Suprapubic skin (tissue), 4 donors: Measurements from ENCODE around the gene TRAPPC1.

Source experiments
- POLR2A ChIP-seq, 2 donors: fragments of 450-650 bp; IDR thresholded peaks; one replicate each; pipeline ENCODE4 v1.6.1; 2017; ENCODE audit warnings: antibody characterized with exemption in 2 of 2, mild to moderate bottlenecking in 2 of 2, moderate library complexity in 2 of 2
- POLR2AphosphoS5 ChIP-seq, 3 donors: sonication (generic); formaldehyde crosslinking; IDR thresholded peaks; one replicate each; pipeline ENCODE4 v1.6.1; 2017; ENCODE audit warnings: antibody characterized with exemption in 3 of 3
- TF ChIP-seq, protein P1 (sequence below), 2 donors: fragments of 200-600 bp in 1 of 2; fragments of 450-650 bp in 1 of 2; sonication (generic) in 1 of 2; IDR thresholded peaks; one replicate each; pipeline ENCODE4 v1.5.1; 2016 to 2019; ENCODE audit warnings: antibody characterized with exemption in 2 of 2, mild to moderate bottlenecking in 1 of 2, moderate library complexity in 1 of 2

DNA sequence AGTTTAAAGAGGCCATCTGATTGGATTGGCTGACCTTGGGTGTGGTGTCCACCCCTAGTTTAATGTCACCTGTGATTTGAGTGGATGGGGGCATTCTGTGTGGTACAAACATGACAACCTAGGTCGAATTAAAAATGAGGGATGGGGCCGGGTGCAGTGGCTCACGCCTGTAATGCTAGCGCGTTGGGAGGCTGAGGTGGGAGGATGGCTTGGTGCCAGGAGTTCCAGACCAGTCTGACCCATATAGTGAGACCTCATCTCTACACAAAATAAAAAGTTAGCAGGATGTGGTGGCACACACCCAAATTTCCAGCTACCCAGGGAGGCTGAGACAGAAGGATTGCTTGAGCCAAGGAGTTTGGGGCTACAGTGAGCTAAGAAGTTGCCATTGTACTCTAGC, 14.7 kb upstream of the TRAPPC1 start:
- TF ChIP-seq, protein P1, sequence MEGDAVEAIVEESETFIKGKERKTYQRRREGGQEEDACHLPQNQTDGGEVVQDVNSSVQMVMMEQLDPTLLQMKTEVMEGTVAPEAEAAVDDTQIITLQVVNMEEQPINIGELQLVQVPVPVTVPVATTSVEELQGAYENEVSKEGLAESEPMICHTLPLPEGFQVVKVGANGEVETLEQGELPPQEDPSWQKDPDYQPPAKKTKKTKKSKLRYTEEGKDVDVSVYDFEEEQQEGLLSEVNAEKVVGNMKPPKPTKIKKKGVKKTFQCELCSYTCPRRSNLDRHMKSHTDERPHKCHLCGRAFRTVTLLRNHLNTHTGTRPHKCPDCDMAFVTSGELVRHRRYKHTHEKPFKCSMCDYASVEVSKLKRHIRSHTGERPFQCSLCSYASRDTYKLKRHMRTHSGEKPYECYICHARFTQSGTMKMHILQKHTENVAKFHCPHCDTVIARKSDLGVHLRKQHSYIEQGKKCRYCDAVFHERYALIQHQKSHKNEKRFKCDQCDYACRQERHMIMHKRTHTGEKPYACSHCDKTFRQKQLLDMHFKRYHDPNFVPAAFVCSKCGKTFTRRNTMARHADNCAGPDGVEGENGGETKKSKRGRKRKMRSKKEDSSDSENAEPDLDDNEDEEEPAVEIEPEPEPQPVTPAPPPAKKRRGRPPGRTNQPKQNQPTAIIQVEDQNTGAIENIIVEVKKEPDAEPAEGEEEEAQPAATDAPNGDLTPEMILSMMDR (IDR thresholded peaks at IDR 0.05) = no peak
- no peak for TF ChIP-seq POLR2A (IDR thresholded peaks at IDR 0.05)
- no peak for TF ChIP-seq POLR2AphosphoS5 (IDR thresholded peaks at IDR 0.05)
